ENCODE results near the gene ATG2A.
A peak's percentile ranks its signal among the peaks of the same experiment; 100 is the strongest.

Gene ATG2A

DNA sequence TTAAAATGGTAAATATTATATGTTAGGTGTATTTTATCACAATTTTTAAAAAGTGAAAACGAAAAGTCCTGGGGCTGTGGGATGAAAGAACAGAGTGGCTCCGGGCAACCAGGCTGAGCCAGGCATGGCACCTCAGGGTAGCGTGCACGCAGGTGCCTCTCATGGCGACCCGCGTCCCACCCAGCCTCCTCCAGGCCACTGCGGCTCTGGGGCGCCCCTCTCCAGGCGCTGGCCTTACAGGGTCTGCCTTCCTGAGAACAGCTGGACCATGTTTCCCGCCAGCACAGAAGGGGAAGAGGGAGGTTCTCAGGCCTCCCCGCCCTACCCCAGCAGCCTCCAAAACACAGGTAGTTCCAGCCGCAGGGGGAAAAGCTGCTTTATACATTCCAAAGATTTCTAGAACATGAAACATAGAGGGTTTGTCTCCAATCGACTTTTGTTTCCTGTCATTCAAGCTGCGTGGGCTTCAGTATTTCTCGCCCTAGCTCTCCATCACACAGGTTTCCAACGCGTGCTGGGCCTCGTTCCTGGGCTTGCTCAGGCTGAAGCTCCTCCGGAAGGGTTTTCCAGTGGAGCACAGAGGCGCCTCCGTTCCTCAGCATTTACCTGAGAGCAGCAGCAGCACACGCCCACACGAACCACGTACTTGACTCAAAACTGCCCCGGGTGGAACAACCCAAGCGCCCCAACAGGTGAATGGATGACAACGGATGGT is 49.1 kb downstream of the ATG2A start:
- DNase-seq = no peak

- DNase-seq = no peak
Observed at GRCh38 chr11:64866173-64866491, 50.9 kb downstream of the ATG2A start.

DNA sequence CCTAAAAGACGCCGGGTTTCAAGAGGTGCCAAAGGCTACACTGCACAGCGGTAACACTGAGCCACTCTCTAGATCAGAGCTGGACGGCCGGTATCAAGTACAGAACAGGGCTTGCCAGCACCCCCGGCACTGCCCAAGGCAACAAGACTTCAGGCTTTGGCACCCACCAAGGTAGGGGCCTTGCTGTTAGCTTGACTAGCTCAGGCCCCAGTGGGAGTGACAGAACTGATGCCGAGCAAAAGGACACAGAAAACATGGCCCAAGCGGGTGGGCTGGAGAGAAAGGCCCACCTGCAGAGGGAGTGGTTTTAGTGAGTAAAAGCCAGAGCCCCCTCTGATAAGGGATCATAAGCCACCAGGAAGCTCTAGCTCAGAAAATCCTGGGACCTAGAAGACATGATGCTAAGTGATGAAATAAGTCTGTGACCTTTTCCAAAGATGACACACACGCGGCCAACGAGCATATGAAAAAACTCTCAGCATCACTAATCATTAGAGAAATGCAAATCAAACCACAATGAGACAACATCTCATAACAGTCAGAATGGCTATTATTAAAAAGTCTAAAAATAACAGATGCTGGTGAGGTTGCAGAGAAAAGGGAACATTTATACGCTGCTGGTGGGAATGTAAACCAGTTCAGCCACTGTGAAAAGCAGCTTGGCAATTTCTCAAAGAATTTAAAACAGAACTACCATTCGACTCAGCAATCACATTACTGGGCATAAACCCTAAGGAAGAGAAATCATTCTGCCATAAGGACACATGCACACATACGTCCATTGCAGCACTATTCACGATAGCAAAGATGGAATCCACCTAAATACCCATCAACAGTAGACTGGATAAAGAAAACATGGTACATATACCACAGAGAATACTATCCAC is 51.5 kb downstream of the ATG2A start:
- DNase-seq = no peak

DNA sequence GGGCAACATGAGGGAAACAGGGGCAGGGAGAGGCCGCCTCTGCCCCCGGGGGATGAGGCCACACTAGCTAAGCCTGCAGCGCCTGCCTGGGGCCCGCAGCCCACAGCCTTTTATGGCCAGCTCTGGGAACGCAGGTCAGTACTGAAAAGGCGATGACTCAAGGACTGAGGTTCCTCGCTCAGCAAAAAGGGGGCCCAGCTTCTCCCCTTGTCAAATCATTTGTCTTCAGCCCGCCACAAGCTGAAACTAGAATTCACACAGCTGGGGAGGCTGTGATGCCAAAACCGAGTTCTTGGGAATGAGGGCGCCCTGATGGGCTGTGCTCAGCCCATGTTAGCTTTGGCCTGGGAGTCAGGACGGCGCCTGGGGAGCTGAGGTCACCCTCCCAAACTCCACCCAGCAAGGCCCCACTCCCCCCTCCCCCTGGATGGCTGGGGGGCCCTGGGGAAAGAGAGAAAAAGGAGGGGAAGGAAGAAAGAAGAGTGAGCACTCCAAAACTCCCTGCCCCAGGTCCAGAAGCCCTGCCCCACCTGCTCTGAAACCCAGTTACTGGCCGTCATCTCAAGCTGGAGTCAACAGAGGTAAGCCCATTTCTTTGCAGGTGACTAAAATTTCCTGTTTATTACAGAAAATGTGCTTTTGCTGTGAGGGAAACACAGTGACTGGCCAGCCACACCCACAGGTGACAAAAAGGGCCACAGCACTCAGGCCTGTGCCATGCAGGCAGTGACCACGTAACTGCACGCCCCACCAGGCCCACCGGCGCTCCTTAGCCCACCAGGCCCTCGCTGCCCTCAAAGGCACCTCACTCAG is 52.3 kb downstream of the ATG2A start:
- peak; percentile 87 for DNase-seq

DNA sequence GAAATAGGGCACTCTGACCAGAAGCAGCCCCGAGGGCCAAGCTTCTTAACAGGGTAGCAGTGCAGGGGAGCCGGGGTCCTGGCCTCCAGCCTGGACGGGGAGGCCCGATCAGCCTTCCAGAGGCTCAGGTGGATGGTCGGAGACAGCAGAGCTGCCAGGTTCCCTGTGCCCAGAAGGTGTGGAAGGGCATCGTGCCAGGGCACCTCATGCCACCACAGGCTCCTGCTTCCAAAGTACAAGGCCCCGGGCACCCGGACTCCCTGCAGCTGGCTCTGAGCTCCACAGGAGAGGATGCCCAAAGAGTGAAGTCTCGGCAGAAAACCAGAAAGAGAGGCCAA is 52.9 kb downstream of the ATG2A start:
- DNase-seq = no peak

DNA sequence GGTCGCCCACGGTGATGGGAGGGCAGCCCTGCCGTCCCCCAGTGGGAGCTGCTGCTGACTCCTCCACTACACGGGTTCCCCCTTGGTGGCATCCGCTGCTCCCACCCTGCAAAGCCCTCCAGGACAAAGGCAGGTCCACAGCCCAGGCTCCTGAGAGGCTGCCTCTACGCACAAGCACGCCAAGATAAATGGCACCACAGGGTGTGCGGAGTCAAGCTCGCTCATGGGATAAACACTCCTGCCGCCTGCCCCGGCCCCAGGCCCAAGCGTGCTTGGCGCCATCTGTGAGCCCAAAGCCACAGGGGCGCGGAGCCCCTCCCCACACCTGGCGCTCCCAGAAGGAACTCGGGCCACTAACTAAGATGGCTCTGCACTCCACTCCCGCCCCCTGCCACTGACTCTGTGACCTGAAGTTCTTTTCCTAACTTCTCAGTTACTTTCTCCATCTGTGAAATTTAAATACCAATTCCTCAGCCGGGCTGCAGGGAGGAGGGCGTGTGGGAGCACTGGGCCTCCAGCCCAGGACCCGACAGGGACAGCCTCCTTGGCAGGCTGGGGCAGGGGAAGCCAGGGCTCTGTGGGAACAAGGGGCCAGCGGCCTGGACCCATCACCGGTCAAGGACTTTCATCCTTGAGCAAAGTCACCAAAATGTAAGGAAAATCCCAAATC is 53.5 kb downstream of the ATG2A start:
- no peak for DNase-seq

GRCh38 chr11:64862987-64863390 is 54.0 kb downstream of the ATG2A start:
- no peak for DNase-seq

GRCh38 chr11:64861227-64861975 is 55.6 kb downstream of the ATG2A start:
- DNase-seq = no peak

- DNase-seq = peak; percentile 77
Observed at GRCh38 chr11:64859542-64860414, 57.2 kb downstream of the ATG2A start.

DNA sequence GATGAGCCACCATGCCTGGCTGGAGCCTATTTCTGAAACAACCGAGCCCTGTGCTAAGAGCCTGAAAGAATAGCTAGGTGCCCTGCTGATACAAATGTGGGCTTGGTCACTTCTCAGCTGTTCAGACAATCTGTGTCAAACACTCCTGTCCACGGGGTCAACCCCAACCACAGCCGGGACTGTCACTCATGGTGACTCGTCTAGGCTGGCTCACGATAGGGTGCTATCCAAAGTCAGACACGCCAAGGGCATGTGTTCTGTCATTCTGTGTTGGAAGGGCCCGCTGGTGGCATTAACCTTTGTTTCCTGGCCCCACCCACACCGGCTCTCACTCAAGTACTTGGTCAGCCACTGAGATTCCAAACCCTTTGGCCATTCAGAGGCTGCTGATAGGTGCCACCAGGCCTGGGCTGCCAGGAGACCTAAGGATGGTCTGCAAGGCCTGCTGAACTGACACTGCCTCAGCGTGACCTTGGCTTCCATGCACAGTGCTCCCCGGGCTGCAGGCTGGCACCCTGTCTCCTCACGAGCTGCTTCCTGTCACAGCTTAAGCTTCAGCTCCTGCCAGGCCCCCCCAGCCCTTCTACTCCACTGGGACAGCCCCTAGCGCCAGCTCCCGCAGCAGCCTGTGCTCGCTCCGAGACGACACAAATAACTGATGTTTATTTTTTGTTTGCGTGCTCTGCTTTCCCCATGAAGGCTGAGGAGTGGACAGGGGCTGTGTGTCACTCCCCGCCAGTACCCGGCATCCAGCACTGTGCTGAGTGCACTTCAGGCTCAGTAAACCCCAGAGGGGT is 58.3 kb downstream of the ATG2A start:
- DNase-seq = peak; percentile 79

- no peak for DNase-seq
Observed at GRCh38 chr11:64857485-64857884, 59.5 kb downstream of the ATG2A start.

DNA sequence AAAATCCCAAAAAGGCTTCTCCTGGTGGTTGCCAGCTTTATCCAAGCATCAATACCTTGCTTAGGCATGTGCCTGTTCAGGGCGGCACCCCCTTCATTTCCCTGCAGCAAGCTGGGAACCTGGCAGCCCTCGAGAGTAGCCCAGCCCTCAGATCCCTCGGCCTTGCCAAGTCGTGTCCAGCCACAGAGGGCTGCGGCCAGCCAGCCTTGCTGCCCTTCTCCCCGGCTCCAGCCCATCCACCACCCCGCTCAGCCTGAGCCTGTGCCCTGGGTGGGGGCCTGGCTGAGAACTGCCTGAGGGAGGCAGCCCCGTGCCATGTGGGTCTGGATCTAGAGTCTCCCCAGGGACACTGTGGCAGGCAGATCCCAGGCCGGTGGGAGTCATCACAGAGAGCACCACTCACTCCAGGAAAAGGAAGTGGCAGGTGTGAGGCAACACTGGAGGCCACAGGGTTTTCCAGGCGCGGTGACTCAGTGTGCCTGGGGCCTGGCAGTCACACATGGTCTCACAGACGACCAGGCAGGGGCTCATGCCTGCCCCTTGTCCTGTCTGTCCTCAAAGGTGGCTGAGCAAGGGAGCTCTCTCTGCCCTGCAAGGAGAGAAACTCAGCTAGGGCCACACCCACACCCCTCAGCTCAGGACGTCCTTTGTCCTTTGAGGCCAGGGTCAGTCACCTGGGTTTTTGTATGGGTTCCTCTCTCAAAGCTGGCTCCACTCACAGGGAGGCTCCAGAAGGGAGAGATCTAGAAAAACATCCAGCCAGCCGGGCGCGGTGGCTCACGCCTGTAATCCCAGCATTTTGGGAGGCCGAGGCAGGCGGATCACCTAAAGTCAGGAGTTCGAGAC is 60.4 kb downstream of the ATG2A start:
- DNase-seq = peak; percentile 84

DNA sequence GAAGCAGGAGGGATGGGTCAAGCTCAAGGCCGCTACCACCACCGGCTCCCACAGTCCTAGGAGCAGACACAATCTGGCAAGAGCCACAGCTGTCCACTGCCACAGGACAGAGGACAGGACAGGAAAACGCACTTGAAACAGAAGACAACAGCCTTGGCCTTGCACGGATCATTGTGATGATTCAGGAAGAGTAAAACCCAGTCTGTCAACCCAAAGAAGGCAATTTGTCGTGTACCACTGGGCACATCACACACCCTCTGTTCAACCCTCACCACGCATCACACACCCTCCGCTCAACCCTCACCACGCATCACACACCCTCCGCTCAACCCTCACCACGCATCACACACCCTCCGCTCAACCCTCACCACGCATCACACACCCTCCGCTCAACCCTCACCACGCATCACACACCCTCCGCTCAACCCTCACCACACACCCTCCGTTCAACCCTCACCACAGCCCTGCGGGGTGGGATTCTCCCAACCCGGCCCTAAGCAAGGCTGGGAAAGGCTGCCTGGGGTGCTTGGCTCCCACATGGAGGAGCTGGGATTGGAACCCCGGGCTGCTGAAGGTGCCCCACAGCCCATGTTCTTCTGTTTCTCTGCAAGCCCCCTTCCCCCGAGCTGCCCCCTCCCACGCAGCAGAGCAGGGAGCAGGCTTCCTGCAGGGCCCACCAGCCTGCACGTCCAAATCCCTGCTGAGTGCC is 61.3 kb downstream of the ATG2A start:
- no peak for DNase-seq

DNA sequence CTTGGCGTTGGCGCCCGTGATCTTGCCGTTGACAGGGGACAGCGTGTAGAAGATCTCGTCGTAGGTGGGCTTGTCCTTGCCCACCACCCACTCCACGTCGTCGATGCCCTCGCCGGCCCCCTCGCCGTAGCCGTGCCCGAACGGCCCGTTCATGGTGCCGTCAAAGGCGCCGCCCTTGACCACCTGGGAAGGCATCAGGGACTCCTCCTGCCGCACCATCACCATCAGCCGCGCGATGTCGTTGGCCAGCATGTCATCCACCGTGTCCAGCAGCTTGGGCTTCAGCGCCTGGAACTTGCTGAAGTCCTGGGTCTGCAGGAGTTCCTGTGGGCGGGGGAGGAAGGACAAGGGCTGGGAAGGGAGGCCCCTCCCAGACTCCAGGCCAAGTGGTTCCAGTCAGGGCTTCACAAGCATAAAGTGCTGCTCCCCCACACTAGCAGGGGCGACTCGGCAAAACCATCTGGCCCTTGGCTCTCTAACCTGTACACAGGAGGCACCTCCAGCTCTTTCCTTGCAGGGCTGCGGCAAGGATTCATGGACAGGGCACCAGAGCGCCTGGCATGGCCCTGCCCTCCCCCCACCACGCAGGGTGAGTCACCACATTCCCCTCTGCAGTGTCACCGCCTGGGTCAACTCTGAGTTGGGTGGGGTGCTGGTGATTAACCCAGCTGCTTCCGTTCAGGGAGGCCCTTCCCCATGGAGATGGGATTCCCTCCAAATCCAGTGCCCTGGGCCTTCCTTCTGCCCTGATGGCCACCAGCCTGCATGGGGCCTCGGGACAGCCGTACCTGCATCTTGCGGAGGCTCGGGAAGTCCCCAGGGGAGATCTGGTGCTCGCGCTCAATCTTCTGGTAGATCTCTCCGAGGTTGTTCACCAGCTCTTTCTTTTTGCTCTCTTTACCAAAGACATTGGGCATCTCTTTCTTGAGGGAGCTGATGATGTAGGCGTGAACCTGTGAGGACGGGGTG is 62.2 kb downstream of the ATG2A start:
- DNase-seq = peak; percentile 72

GRCh38 chr11:64854157-64854533 is 62.9 kb downstream of the ATG2A start:
- DNase-seq = no peak

GRCh38 chr11:64853709-64854108 is 63.3 kb downstream of the ATG2A start:
- no peak for DNase-seq

GRCh38 chr11:64852804-64853509 is 64.1 kb downstream of the ATG2A start:
- DNase-seq = no peak

Measured in activated CD8-positive, alpha-beta memory T cell treated with anti-CD3 and anti-CD28 coated beads, Interleukin-2, amount 50 U/mL, for 48 hours (primary cell).